Astrocyte of the spinal cord (primary cell): ENCODE measurements around the gene SPTSSB.

Source experiments
- DNase-seq: peaks from one replicate; pipeline ENCODE4 v3.0.0; 2011; ENCODE audit warnings: low read depth, low spot score
- H3K4me3 ChIP-seq: 2 replicates; pipeline ENCODE4 v1.5.1; 2011; ENCODE audit warnings: low read depth, mild to moderate bottlenecking, low read length, moderate library complexity
- in situ Hi-C: cut with HindIII; loops from 2 replicates; pipeline ENCODE4 v1.10.0; 2017; ENCODE audit warnings: low sequenced_read_pairs
- TF ChIP-seq, protein P1 (sequence below): IDR thresholded peaks from 2 replicates; pipeline ENCODE4 v1.5.1; 2012; ENCODE audit warnings: low read depth, mild to moderate bottlenecking, low read length, inconsistent platforms

SPTSSB gene

GRCh38 chr3:161392853-161393252 is 21.5 kb upstream of the SPTSSB start:
- no peak for DNase-seq
- TF ChIP-seq, protein P1, sequence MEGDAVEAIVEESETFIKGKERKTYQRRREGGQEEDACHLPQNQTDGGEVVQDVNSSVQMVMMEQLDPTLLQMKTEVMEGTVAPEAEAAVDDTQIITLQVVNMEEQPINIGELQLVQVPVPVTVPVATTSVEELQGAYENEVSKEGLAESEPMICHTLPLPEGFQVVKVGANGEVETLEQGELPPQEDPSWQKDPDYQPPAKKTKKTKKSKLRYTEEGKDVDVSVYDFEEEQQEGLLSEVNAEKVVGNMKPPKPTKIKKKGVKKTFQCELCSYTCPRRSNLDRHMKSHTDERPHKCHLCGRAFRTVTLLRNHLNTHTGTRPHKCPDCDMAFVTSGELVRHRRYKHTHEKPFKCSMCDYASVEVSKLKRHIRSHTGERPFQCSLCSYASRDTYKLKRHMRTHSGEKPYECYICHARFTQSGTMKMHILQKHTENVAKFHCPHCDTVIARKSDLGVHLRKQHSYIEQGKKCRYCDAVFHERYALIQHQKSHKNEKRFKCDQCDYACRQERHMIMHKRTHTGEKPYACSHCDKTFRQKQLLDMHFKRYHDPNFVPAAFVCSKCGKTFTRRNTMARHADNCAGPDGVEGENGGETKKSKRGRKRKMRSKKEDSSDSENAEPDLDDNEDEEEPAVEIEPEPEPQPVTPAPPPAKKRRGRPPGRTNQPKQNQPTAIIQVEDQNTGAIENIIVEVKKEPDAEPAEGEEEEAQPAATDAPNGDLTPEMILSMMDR, result no peak
- H3K4me3 ChIP-seq, result no peak overlapping the region
- in situ Hi-C loops, result no loop called here

- TF ChIP-seq, protein P1, result no peak
- H3K4me3 ChIP-seq, result no peak overlapping the region
- no peak for DNase-seq
- in situ Hi-C loops, result no loop called here
Observed at GRCh38 chr3:161390200-161390599, 18.9 kb upstream of the SPTSSB start.

- no peak for DNase-seq
- no peak overlapping the region for H3K4me3 ChIP-seq
- in situ Hi-C loops, result no loop called here
- TF ChIP-seq, protein P1, result no peak
Observed at GRCh38 chr3:161389445-161390035, 18.2 kb upstream of the SPTSSB start.

DNA sequence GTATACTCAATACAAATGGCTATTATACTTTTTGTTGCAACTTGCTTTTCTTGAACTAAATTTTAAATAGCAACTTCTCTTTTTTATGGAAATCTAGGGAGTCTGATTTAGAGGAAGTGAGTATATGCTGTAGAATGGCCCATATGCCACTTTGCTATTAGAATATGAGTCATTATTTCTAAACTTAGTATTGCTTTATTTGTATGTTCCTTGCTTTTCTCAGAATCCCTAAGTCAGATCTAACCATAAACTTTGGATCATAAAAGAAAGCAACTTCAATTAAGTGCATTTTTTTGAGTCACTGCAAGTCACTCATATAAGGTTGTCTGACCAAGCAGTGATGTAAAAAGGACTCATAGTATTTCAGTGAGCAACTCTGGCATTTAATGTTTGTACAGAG is 17.5 kb upstream of the SPTSSB start:
- no peak overlapping the region for H3K4me3 ChIP-seq
- in situ Hi-C loops, result no loop called here
- TF ChIP-seq, protein P1, result no peak
- no peak for DNase-seq

DNA sequence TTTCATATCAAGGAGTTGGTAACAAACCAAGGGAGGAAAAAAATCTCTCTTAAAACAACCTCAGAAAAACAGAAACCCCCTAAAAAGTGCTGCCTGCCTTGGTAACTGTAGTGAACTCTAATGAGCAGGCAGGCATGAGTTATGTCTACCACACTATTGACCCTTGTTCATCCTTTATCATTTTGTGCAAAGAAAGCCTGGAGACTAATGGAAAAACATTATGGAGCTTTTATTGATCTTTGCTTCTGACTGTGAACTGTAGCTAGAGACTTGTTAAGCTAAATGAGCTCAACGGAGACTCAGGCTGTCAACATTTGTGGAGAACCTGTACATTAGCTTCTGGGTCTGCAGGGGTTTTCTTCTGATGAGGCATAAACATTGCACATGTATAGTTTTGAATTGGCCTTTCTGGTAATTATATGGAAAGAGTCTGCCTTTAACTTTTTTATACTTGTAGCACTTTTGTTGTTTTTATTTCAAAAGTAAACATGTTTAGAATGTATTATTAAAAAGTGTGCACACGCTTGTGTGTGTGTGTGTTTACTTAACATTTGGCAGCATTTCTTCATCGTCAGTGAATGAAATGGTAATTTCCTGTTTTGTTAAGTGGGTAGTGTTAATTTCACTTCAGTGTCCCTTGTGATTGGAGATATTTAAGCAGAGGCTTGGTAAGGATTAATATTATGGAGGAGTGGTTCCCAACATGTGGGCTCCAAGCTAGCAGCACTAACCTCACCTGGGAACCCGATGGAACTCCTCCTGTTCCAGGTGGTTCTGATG is 15.9 kb upstream of the SPTSSB start:
- in situ Hi-C loops, result no loop called here
- H3K4me3 ChIP-seq, result no peak overlapping the region
- TF ChIP-seq, protein P1, result no peak
- no peak for DNase-seq

DNA sequence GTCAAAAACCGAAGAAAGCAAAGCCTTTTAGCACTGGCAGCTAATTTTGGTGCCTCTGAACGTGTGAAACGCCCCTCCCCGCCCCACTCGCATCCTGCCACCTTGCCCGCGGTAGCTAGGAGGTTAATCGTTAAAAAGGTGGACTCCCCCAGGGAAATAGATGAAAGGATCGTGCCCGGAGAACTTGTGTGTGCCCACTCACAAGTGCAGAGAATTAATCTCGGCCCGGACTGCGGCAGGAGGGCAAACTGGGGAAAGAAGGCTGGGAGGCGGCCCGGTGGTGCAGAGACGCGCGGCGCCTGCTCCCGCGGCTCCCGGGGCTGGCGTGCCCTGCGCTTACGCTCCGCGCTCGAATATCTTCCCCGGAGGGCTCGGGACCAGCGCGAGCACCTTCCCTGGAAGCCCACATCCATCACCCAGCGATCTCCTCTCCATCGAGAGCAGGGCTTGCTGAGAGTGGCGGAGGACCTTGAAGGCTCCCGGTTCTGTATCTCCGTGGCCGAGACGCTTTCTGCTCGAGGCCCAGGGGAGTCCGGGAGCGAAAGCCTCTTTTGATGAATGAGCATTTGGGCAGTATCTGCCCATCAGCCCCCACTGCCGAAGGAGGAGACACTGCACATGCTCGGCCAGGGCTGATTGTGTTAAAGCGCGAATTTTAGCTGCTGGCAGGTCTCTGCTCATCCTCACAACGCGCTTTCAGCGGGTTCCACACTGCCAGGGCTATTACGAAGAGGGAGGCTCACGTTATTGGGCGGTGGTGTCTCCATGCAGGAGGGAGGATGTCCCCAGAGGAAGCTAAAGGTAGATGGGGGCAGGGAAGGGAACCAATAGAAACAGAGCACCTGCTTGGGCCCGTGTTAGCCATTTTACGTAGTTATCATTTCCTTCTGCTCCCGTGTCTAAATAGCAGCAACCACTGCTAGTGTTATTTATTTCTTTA is 1.3 kb upstream of the SPTSSB start:
- DNase-seq, result peak; percentile 8
- H3K4me3 ChIP-seq, result peak overlapping the region; percentile 47
- TF ChIP-seq, protein P1, result no peak
- in situ Hi-C loops, result no loop called here
